Mammary epithelial cell (primary cell): ENCODE measurements around the gene CCL13.

Experiments
- CTCF ChIP-seq, 2 donors: IDR thresholded peaks in 1 of 2; conservative IDR thresholded peaks in 1 of 2; 2 replicates each; pipeline ENCODE4 v1.5.1; 2011 to 2012; ENCODE audit warnings: inconsistent platforms in 2 of 2, low read length in 2 of 2, mild to moderate bottlenecking in 2 of 2, control low read depth in 1 of 2, low read depth in 1 of 2; ENCODE audit not compliant: insufficient read depth in 1 of 2; ENCODE audit errors: extremely low read depth in 1 of 2
- EZH2 ChIP-seq: IDR thresholded peaks from 2 replicates; pipeline ENCODE4 v1.6.1; 2012; ENCODE audit warnings: low read length, inconsistent platforms, borderline replicate concordance

DNA sequence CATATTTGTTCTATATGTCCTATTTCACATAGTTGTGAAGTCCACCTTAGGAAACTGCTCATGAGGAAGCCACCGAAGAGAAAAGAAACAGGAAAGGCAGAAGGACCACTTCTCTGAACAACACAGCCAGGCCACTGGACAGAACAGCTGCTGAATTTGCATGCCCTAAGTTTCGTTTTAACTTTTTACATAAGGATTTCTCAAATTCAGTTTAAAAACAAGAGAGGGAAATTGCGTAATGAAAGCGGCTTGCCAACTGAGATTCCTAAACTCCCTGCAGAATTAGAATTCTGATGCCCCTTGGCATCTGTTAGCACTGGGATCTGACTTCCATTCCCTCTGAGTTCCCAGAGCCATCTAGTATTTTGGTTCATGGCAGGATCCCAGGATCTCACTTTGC lies 42.0 kb upstream of the CCL13 start:
- TF ChIP-seq CTCF (conservative IDR thresholded peaks at IDR 0.05 in 1 of 2, IDR thresholded peaks at IDR 0.05 in 1 of 2; ENCODE audit: extremely low read depth in 1 of 2, insufficient read depth in 1 of 2, low read depth in 1 of 2, low read length in 2 of 2): no peak
- no peak for TF ChIP-seq EZH2
